Sigmoid colon (tissue), 7 donors: ENCODE measurements around the gene ZNF831. TPM values are rescaled to one million over a fixed set of nuclear protein-coding genes. Genes with fewer than 3 reads are reported as not detected.

ENCODE experiments used
- DNase-seq: peaks from one replicate; pipeline ENCODE4 v3.0.0-alpha.2; 2019
- H3K27ac ChIP-seq, 4 donors: fragments of 200-600 bp; sonication (generic); one replicate each; pipeline ENCODE4 v1.5.1; 2016 to 2019; ENCODE audit warnings: mild to moderate bottlenecking in 1 of 4
- H3K27me3 ChIP-seq, 3 donors: fragments of 200-600 bp; sonication (generic); one replicate each; pipeline ENCODE4 v1.5.1; 2019; ENCODE audit warnings: mild to moderate bottlenecking in 1 of 3
- H3K36me3 ChIP-seq, 4 donors: fragments of 200-600 bp; sonication (generic); one replicate each; pipeline ENCODE4 v1.5.1; 2016 to 2019
- H3K4me1 ChIP-seq, 4 donors: fragments of 200-600 bp; sonication (generic); one replicate each; pipeline ENCODE4 v1.5.1; 2017 to 2019
- H3K4me3 ChIP-seq, 4 donors: fragments of 200-600 bp; sonication (generic); one replicate each; pipeline ENCODE4 v1.5.1; 2017 to 2019; ENCODE audit warnings: mild to moderate bottlenecking in 2 of 4, moderate library complexity in 1 of 4
- H3K9me3 ChIP-seq, 4 donors: fragments of 200-600 bp in 3 of 4; sonication (generic) in 3 of 4; one replicate each; pipeline versions ENCODE4 v1.5.1 to v1.6.1; 2013 to 2019
- CTCF ChIP-seq, 4 experiments: fragments of 450-650 bp in 3 of 4; fragments of 200-600 bp in 1 of 4; IDR thresholded peaks; one replicate each; pipeline ENCODE4 v1.5.1; 2016 to 2019; ENCODE audit warnings: antibody characterized with exemption in 4 of 4, mild to moderate bottlenecking in 3 of 4, moderate library complexity in 2 of 4
- EP300 ChIP-seq, 4 donors: sonication (generic); formaldehyde crosslinking; IDR thresholded peaks; one replicate each; pipeline ENCODE4 v1.6.1; 2017; ENCODE audit warnings: antibody characterized with exemption in 4 of 4
- POLR2A ChIP-seq, 2 donors: fragments of 450-650 bp; IDR thresholded peaks; one replicate each; pipeline ENCODE4 v1.6.1; 2016; ENCODE audit warnings: antibody characterized with exemption in 2 of 2, mild to moderate bottlenecking in 2 of 2, moderate library complexity in 2 of 2
- POLR2AphosphoS5 ChIP-seq, 4 donors: sonication (generic); formaldehyde crosslinking; IDR thresholded peaks; one replicate each; pipeline ENCODE4 v1.6.1; 2017; ENCODE audit warnings: antibody characterized with exemption in 4 of 4
- WGBS, 2 donors: extraction: QIAGEN DNeasy Blood & Tissue Kit; methylation state at CpG; one replicate each; pipeline ENCODE4 v1.1.7; 2013; 5-methylcytosine and 5-hydroxymethylcytosine counted together
- intact Hi-C: fragments of 100-400 bp; cut with DNase I; formaldehyde crosslinking; loops from one replicate; pipeline ENCODE4 v1.15.1; 2023
- polyA plus RNA-seq, 3 donors: library from polyadenylated mRNA; stranded (reverse); fragments of 200-250 nt; gene quantifications; one replicate each; pipeline ENCODE4 v1.2.3, GENCODE V29; 2013
- total RNA-seq, 4 donors: library from RNA; depleted of rRNA; stranded (reverse); fragments of >200 nt; gene quantifications; one replicate each; pipeline ENCODE4 v1.1.0, GENCODE V29; 2016
- donor health status: healthy with polysubstance abuse.
- donor health status: Bipolar disorder and iron deficiency.
- donor health status: healthy.

Gene ZNF831
- total and polyA plus RNA-seq, 7 donors, result under 0.01 to 4.4 (median 0.50) TPM; not detected in 1

- H3K4me1 ChIP-seq, result no peaks in the 10 kb centered on the region
- H3K36me3 ChIP-seq, result no peaks in the 10 kb centered on the region
- 77 to 90% methylated on average over 13 of the region's 13 CpGs for WGBS, 2 donors
- no peaks in the 10 kb centered on the region for H3K27me3 ChIP-seq
- TF ChIP-seq EP300 (IDR thresholded peaks at IDR 0.05), result no peak
- no peak for TF ChIP-seq POLR2AphosphoS5 (IDR thresholded peaks at IDR 0.05)
- no peak for TF ChIP-seq POLR2A (IDR thresholded peaks at IDR 0.05)
- no peak for TF ChIP-seq CTCF (IDR thresholded peaks at IDR 0.05)
- DNase-seq, result no peak
- no peak overlapping the region for H3K27ac ChIP-seq
- intact Hi-C loops, result no loop called here
- H3K9me3 ChIP-seq, result no peaks in the 10 kb centered on the region
- no peak overlapping the region for H3K4me3 ChIP-seq
Measured at GRCh38 chr20:59177266-59178250, 13.9 kb downstream of the ZNF831 start.

DNA sequence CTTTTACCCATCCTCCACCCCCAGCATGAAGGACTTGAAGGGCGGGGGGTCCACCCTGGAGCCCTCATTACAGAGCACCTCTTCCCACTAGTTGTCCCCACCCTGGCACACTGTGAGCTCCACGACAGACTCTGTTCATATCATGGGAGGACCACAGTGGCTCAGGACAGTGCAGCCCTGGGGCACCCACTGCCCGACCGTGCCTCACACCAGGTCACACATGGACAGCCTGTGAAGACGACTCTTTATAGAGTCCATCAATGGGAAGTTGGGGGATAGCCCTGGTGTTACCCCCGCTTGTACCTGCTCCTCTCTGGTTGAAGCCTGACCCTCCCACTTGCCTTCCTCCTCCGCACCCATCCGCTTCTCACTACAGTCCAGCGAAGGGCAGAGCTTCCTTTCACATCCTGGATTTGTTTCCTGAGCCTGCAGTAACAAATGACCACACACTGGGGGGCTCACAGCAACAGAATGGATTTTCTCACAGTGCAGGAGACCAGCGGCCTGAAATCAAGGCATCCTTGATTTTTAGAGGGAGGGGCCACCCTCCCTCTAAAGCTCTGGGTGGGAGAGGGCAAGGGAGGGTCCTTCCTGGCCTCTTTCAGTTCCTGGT is 15.5 kb downstream of the ZNF831 start:
- Histone ChIP-seq H3K9me3 (no peaks in the 10 kb centered on the region), H3K4me1 (no peaks in the 10 kb centered on the region), H3K36me3 (no peaks in the 10 kb centered on the region), H3K27me3 (no peaks in the 10 kb centered on the region), H3K4me3 (no peak overlapping the region), H3K27ac (no peak overlapping the region)
- TF ChIP-seq EP300 (IDR thresholded peaks at IDR 0.05), result no peak
- no peak for TF ChIP-seq POLR2A (IDR thresholded peaks at IDR 0.05)
- no peak for TF ChIP-seq POLR2AphosphoS5 (IDR thresholded peaks at IDR 0.05)
- TF ChIP-seq CTCF (IDR thresholded peaks at IDR 0.05), result no peak
- intact Hi-C loops, result no loop called here
- 87 to 92% methylated on average over 10 of the region's 10 CpGs for WGBS, 2 donors
- no peak for DNase-seq

GRCh38 chr20:59179988-59180387 is 16.4 kb downstream of the ZNF831 start:
- Histone ChIP-seq H3K27me3 (no peaks in the 10 kb centered on the region), H3K4me1 (no peaks in the 10 kb centered on the region), H3K4me3 (no peak overlapping the region), H3K36me3 (no peaks in the 10 kb centered on the region), H3K27ac (no peak overlapping the region), H3K9me3 (no peaks in the 10 kb centered on the region)
- TF ChIP-seq EP300 (IDR thresholded peaks at IDR 0.05) (no peak), CTCF (IDR thresholded peaks at IDR 0.05) (no peak), POLR2A (IDR thresholded peaks at IDR 0.05) (no peak)
- WGBS, 2 donors, result 93 to 94% methylated on average over 5 of the region's 5 CpGs
- no peak for DNase-seq
- intact Hi-C loops, result no loop called here

DNA sequence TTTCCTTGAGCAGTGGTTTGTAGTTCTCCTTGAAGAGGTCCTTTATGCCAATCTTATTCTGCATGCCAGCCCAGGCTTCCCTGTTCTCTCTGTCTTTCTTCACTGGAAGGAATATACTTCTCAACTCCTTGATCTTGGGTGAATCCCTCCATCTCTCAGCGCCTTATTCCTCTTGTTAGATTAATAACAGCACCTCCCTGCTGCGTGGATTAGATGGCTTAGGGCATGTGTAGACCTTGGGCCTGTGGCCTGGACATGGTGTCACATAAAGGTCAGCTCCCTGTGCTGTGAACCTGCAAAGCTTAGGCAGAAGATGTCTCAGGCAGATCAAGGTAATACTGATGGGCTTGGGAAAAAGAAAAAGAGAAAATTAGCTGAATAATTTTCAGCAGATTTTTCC is 18.3 kb downstream of the ZNF831 start:
- no peaks in the 10 kb centered on the region for H3K36me3 ChIP-seq
- no peak overlapping the region for H3K27ac ChIP-seq
- no peaks in the 10 kb centered on the region for H3K9me3 ChIP-seq
- DNase-seq, result no peak
- H3K4me1 ChIP-seq, result no peaks in the 10 kb centered on the region
- no peak for TF ChIP-seq EP300 (IDR thresholded peaks at IDR 0.05)
- no peak for TF ChIP-seq CTCF (IDR thresholded peaks at IDR 0.05)
- TF ChIP-seq POLR2AphosphoS5 (IDR thresholded peaks at IDR 0.05), result no peak
- no peak for TF ChIP-seq POLR2A (IDR thresholded peaks at IDR 0.05)
- intact Hi-C loops, result no loop called here
- 92% methylated on average over 2 of the region's 2 CpGs for WGBS, 2 donors
- no peaks in the 10 kb centered on the region for H3K27me3 ChIP-seq
- H3K4me3 ChIP-seq, result no peak overlapping the region
